Cardiac muscle cell (in vitro differentiated cells and primary cell): ENCODE results near the gene SEL1L3. TPM values are rescaled to one million over a fixed set of nuclear protein-coding genes. Genes with fewer than 3 reads are reported as not detected.

Source experiments
- DNase-seq, 2 donors: peaks; one replicate each; pipeline versions ENCODE4 v3.0.0 to v3.0.0-alpha.2; 2010 to 2017; ENCODE audit warnings: low read depth in 1 of 2, low spot score in 1 of 2
- H3K27ac ChIP-seq: fragments of 200-600 bp; sonication (generic); 2 replicates; pipeline ENCODE4 v1.5.1; 2016
- H3K27me3 ChIP-seq: fragments of 200-600 bp; sonication (generic); 2 replicates; pipeline ENCODE4 v1.6.0; 2016; ENCODE audit warnings: control low read depth
- H3K36me3 ChIP-seq: fragments of 200-600 bp; sonication (generic); 2 replicates; pipeline ENCODE4 v1.5.1; 2016; ENCODE audit warnings: control low read depth
- H3K4me1 ChIP-seq: fragments of 200-600 bp; sonication (generic); 2 replicates; pipeline ENCODE4 v1.8.1; 2017; ENCODE audit warnings: low read depth, mild to moderate bottlenecking, mixed run types
- H3K4me3 ChIP-seq: fragments of 200-600 bp; sonication (generic); 2 replicates; pipeline ENCODE4 v1.5.1; 2016; ENCODE audit warnings: mild to moderate bottlenecking
- H3K9me3 ChIP-seq: fragments of 200-600 bp; sonication (generic); 2 replicates; pipeline ENCODE4 v1.5.1; 2017; ENCODE audit warnings: low read depth, mild to moderate bottlenecking, control low read depth
- polyA plus RNA-seq: library from polyadenylated mRNA; unstranded; fragments of >200 nt; fragmentation: Nextera tagmentation; extraction: Ambion mirVana; gene quantifications from 2 replicates; pipeline ENCODE4 v1.2.1, GENCODE V29; 2016
- total RNA-seq: library from RNA; depleted of rRNA; stranded (reverse); fragments of >200 nt; gene quantifications from 2 replicates; pipeline ENCODE4 v1.2.3, GENCODE V29; 2016
- TF ChIP-seq, protein P1 (sequence below): IDR thresholded peaks from 2 replicates; pipeline ENCODE4 v1.5.1; 2012; ENCODE audit warnings: low read depth, mild to moderate bottlenecking, low read length

Gene SEL1L3
- total and polyA plus RNA-seq, 2 experiments from 2014 or later: 4.9 to 5.3 TPM

- TF ChIP-seq, protein P1, sequence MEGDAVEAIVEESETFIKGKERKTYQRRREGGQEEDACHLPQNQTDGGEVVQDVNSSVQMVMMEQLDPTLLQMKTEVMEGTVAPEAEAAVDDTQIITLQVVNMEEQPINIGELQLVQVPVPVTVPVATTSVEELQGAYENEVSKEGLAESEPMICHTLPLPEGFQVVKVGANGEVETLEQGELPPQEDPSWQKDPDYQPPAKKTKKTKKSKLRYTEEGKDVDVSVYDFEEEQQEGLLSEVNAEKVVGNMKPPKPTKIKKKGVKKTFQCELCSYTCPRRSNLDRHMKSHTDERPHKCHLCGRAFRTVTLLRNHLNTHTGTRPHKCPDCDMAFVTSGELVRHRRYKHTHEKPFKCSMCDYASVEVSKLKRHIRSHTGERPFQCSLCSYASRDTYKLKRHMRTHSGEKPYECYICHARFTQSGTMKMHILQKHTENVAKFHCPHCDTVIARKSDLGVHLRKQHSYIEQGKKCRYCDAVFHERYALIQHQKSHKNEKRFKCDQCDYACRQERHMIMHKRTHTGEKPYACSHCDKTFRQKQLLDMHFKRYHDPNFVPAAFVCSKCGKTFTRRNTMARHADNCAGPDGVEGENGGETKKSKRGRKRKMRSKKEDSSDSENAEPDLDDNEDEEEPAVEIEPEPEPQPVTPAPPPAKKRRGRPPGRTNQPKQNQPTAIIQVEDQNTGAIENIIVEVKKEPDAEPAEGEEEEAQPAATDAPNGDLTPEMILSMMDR: peak; percentile 99
These were observed 94.7 kb downstream of the SEL1L3 start for GRCh38 chr4:25767877-25768725.

DNA sequence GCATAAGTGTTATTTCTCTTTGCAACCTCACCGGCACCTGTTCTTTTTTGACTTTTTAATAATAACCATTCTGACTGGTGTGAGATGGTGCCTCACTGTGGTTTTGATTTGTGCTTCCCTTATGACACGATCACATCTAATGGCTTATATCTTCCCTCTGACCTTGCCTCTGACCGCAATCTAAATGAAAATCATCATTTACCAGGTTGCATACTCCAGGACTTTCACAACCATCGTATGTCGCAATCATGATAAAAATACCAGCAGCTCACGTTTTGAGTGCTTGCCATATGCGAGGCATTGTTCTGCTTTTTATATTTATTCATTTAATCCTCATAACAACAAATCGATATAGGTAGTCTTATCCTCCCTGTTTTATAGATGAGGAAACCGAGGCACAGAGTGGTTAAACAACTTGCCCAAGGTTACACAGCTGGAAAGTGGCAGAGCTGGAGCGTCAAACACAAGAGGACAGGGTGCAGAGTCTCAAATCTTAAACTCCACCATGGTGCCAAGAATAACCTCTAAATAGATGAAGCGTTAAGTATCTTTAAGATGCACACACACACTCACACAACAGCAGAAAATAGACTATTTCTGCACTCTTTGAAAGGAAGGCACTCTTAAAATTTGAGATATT lies 102.2 kb downstream of the SEL1L3 start:
- Histone ChIP-seq H3K36me3 (no peaks in the 10 kb centered on the region), H3K4me3 (no peak overlapping the region), H3K4me1 (no peaks in the 10 kb centered on the region), H3K27me3 (no peaks in the 10 kb centered on the region), H3K9me3 (no peaks in the 10 kb centered on the region), H3K27ac (no peak overlapping the region)
- TF ChIP-seq, protein P1: no peak
- DNase-seq: peak in 1 of 2 donors; percentile 59

More at GRCh38 chr4:25767877-25768725, 94.7 kb downstream of the SEL1L3 start:
- H3K4me1 ChIP-seq: peaks cover 20% of the 10 kb centered on the region
- DNase-seq: peak; percentile 80 to 88
- H3K27me3 ChIP-seq: no peaks in the 10 kb centered on the region
- H3K9me3 ChIP-seq: no peaks in the 10 kb centered on the region
- H3K27ac ChIP-seq: no peak overlapping the region
- H3K4me3 ChIP-seq: no peak overlapping the region
- no peaks in the 10 kb centered on the region for H3K36me3 ChIP-seq

- DNase-seq: no peak
- no peaks in the 10 kb centered on the region for H3K36me3 ChIP-seq
- H3K4me1 ChIP-seq: no peaks in the 10 kb centered on the region
- no peaks in the 10 kb centered on the region for H3K27me3 ChIP-seq
- H3K4me3 ChIP-seq: no peak overlapping the region
- no peak overlapping the region for H3K27ac ChIP-seq
- TF ChIP-seq, protein P1: no peak
- H3K9me3 ChIP-seq: no peaks in the 10 kb centered on the region
These were observed 102.7 kb downstream of the SEL1L3 start for GRCh38 chr4:25760048-25760447.

GRCh38 chr4:25759101-25759500 lies 103.7 kb downstream of the SEL1L3 start:
- H3K27ac ChIP-seq: no peak overlapping the region
- no peak for DNase-seq
- no peaks in the 10 kb centered on the region for H3K4me1 ChIP-seq
- H3K36me3 ChIP-seq: no peaks in the 10 kb centered on the region
- H3K9me3 ChIP-seq: no peaks in the 10 kb centered on the region
- H3K27me3 ChIP-seq: no peaks in the 10 kb centered on the region
- H3K4me3 ChIP-seq: no peak overlapping the region
- TF ChIP-seq, protein P1: no peak

DNA sequence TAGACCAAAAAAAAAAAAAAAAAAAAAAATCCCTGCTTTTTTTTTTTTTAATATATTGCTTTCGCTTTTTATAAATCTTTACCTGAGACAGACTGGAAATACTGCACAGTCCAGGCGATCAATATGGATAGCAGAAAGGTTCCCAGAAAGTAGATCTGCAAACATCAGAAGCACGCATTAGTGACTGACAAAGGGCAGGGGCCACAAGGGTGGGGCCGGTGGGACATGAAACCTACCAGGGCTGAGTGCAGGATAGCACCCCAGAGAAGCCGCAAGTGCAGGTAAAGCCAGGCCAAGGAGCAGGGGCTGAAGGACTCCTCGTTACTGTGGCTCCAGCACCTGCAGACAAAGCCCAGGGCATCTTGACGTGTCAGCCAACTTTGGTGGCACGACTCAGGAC lies 105.3 kb downstream of the SEL1L3 start:
- Histone ChIP-seq H3K4me1 (no peaks in the 10 kb centered on the region), H3K27ac (no peak overlapping the region), H3K27me3 (no peaks in the 10 kb centered on the region), H3K9me3 (no peaks in the 10 kb centered on the region), H3K36me3 (no peaks in the 10 kb centered on the region), H3K4me3 (no peak overlapping the region)
- DNase-seq: no peak
- TF ChIP-seq, protein P1: no peak
